ENCODE results near the gene CFAP299. TPM values are rescaled to one million over a fixed set of nuclear protein-coding genes. Genes with fewer than 3 reads are reported as not detected.

The CFAP299 gene
- total RNA-seq, 1 donor from 2014 or later = not detected

- H3K27ac ChIP-seq = no peak overlapping the region
- H3K4me1 ChIP-seq = no peaks in the 10 kb centered on the region
- no peaks in the 10 kb centered on the region for H3K36me3 ChIP-seq
- H3K27me3 ChIP-seq = no peaks in the 10 kb centered on the region
- intact Hi-C loops (cut with DNase I) = no loop called here
- DNase-seq (ENCODE audit: low spot score in 2 of 2) = no peak
- no peak overlapping the region for H3K4me3 ChIP-seq
- H3K9me3 ChIP-seq = no peaks in the 10 kb centered on the region
- TF ChIP-seq, protein P1, sequence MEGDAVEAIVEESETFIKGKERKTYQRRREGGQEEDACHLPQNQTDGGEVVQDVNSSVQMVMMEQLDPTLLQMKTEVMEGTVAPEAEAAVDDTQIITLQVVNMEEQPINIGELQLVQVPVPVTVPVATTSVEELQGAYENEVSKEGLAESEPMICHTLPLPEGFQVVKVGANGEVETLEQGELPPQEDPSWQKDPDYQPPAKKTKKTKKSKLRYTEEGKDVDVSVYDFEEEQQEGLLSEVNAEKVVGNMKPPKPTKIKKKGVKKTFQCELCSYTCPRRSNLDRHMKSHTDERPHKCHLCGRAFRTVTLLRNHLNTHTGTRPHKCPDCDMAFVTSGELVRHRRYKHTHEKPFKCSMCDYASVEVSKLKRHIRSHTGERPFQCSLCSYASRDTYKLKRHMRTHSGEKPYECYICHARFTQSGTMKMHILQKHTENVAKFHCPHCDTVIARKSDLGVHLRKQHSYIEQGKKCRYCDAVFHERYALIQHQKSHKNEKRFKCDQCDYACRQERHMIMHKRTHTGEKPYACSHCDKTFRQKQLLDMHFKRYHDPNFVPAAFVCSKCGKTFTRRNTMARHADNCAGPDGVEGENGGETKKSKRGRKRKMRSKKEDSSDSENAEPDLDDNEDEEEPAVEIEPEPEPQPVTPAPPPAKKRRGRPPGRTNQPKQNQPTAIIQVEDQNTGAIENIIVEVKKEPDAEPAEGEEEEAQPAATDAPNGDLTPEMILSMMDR (IDR thresholded peaks at IDR 0.05) = no peak
Measured at GRCh38 chr4:80811406-80811805, 475.9 kb downstream of the CFAP299 start.

- DNase-seq (ENCODE audit: low spot score in 2 of 2) = no peak
- intact Hi-C loops (cut with DNase I) = no loop called here
- Histone ChIP-seq H3K4me3 (no peak overlapping the region), H3K27ac (no peak overlapping the region), H3K27me3 (no peaks in the 10 kb centered on the region), H3K36me3 (no peaks in the 10 kb centered on the region), H3K4me1 (no peaks in the 10 kb centered on the region), H3K9me3 (no peaks in the 10 kb centered on the region)
- TF ChIP-seq, protein P1 (IDR thresholded peaks at IDR 0.05) = no peak
Measured at GRCh38 chr4:80812145-80812544, 476.6 kb downstream of the CFAP299 start.

- no peaks in the 10 kb centered on the region for H3K4me1 ChIP-seq
- no peak overlapping the region for H3K27ac ChIP-seq
- no peaks in the 10 kb centered on the region for H3K9me3 ChIP-seq
- H3K36me3 ChIP-seq = no peaks in the 10 kb centered on the region
- intact Hi-C loops (cut with DNase I) = no loop called here
- H3K4me3 ChIP-seq = no peak overlapping the region
- TF ChIP-seq, protein P1 (IDR thresholded peaks at IDR 0.05) = no peak
- no peaks in the 10 kb centered on the region for H3K27me3 ChIP-seq
- no peak for DNase-seq (ENCODE audit: low spot score in 2 of 2)
Measured at GRCh38 chr4:80814266-80814665, 478.7 kb downstream of the CFAP299 start.

DNA sequence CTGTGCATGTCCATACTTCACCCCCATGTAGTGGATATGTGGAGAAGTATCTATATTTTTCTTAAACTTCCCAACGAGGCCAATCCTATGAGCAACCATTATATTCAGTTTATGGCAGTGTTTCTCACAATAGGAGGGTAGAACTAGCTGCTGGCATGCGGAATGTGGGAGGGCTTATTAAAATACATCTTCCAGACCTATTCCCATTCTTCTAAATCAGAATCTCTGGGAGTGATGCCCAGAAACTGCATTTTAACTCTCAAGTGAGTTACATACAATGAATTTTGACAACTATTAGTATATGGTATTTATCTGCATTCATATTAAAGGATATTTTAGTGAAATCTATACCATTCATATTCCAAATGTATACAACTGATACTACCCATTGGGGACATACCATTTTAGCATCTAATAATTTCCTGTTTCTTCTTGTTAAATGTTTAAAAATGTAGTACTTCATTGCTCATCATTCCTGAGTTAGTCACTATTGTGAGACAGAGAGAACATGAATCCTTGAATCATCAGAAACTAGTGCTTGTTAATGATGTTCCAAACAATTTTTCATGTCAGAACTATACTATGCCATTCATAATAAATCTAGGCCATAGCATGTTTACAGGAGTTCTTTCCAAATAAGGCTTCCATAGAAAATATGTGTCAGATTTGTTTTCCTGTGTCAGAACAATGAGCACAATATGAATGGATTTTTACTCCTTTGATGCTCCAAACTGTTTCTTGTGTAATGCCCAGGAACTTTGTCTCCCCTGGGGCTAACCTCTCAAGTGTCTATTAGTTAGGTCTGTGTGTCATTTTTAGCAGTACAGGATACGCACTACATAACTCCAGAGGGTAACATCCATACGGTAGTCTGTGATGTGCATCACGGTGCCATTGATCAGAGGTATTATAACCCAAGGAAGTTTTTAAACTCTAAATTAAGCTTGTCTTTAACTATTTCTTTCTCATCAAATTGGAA lies 496.1 kb downstream of the CFAP299 start:
- Histone ChIP-seq H3K9me3 (no peaks in the 10 kb centered on the region), H3K27ac (no peak overlapping the region), H3K4me1 (no peaks in the 10 kb centered on the region), H3K4me3 (no peak overlapping the region), H3K36me3 (no peaks in the 10 kb centered on the region), H3K27me3 (no peaks in the 10 kb centered on the region)
- intact Hi-C loops (cut with DNase I) = no loop called here
- no peak for DNase-seq (ENCODE audit: low spot score in 2 of 2)
- TF ChIP-seq, protein P1 (IDR thresholded peaks at IDR 0.05) = no peak

DNA sequence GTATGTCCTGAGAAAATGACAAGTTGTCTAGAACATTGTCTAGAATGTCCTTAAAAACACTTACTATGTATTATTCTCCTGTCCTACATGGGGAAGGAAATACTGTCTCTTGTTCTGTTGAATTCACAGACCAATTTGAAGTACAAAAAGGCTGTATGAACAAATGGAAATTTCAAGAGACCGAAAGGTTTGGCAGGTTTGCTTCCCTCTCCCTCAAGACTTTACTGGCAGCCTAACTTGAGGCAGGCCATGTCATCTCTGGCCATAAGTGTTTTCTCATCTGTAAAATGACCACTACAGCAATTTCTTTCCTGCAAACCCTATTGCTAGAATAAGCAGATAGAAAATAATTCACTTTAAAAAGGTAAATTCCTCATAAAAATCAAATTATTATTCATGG lies 503.8 kb downstream of the CFAP299 start:
- no peak for DNase-seq (ENCODE audit: low spot score in 2 of 2)
- Histone ChIP-seq H3K36me3 (no peaks in the 10 kb centered on the region), H3K4me3 (no peak overlapping the region), H3K27ac (no peak overlapping the region), H3K9me3 (peaks cover 0 to 4% of the 10 kb centered on the region in 2 donors), H3K27me3 (no peaks in the 10 kb centered on the region), H3K4me1 (no peaks in the 10 kb centered on the region)
- TF ChIP-seq, protein P1 (IDR thresholded peaks at IDR 0.05) = no peak
- intact Hi-C loops (cut with DNase I) = no loop called here

Data from ascending aorta (tissue), 2 donors.